ENCODE results near the gene MEF2B. TPM values are rescaled to one million over a fixed set of nuclear protein-coding genes. Genes with fewer than 3 reads are reported as not detected.
A peak's percentile ranks its signal among the peaks of the same experiment; 100 is the strongest.
"Not testable (repeated sequence)": the region's sequence is repeated elsewhere in the genome, so short reads cannot be mapped to it uniquely, and the experiment has no call there.

MEF2B gene
- total RNA-seq, 3 donors from 2014 or later: 1.5 to 3.0 (median 2.5) TPM

GRCh38 chr19:19155495-19156219, 14.4 kb downstream of the MEF2B start:
- no peak for DNase-seq
- TF ChIP-seq CTCF (IDR thresholded peaks at IDR 0.05): no peak
- no peaks in the 10 kb centered on the region for H3K9me3 ChIP-seq
- peak; percentile 60 for ATAC-seq
- intact Hi-C loops (cut with DNase I, micrococcal nuclease): no loop called here
- no peaks in the 10 kb centered on the region for H3K4me1 ChIP-seq (ENCODE audit: low read depth)
- H3K36me3 ChIP-seq (ENCODE audit: low read depth): no peaks in the 10 kb centered on the region
- H3K4me3 ChIP-seq: no peak overlapping the region

GRCh38 chr19:19154768-19155494, 15.1 kb downstream of the MEF2B start:
- H3K4me3 ChIP-seq: no peak overlapping the region
- H3K36me3 ChIP-seq (ENCODE audit: low read depth): no peaks in the 10 kb centered on the region
- no peak for DNase-seq
- H3K9me3 ChIP-seq: no peaks in the 10 kb centered on the region
- intact Hi-C loops (cut with DNase I, micrococcal nuclease): no loop called here
- H3K4me1 ChIP-seq (ENCODE audit: low read depth): no peaks in the 10 kb centered on the region
- peak; percentile 19 for ATAC-seq
- TF ChIP-seq CTCF (IDR thresholded peaks at IDR 0.05): no peak

GRCh38 chr19:19152668-19153384, 17.2 kb downstream of the MEF2B start:
- Histone ChIP-seq H3K4me1 (ENCODE audit: low read depth) (no peaks in the 10 kb centered on the region), H3K4me3 (no peak overlapping the region), H3K9me3 (no peaks in the 10 kb centered on the region), H3K36me3 (ENCODE audit: low read depth) (no peaks in the 10 kb centered on the region)
- intact Hi-C loops (cut with DNase I, micrococcal nuclease): no loop called here
- DNase-seq (no peak), ATAC-seq (no peak)
- no peak for TF ChIP-seq CTCF (IDR thresholded peaks at IDR 0.05)

- ATAC-seq: peak; percentile 22
- DNase-seq: no peak
- Histone ChIP-seq H3K9me3 (no peaks in the 10 kb centered on the region), H3K36me3 (ENCODE audit: low read depth) (no peaks in the 10 kb centered on the region), H3K4me3 (no peak overlapping the region), H3K4me1 (ENCODE audit: low read depth) (no peaks in the 10 kb centered on the region)
- intact Hi-C loops (cut with DNase I, micrococcal nuclease): no loop called here
- TF ChIP-seq CTCF (IDR thresholded peaks at IDR 0.05): no peak
These were observed 18.6 kb downstream of the MEF2B start for GRCh38 chr19:19151418-19151817.

GRCh38 chr19:19149435-19149834, 20.6 kb downstream of the MEF2B start:
- ATAC-seq: no peak
- intact Hi-C loops (cut with DNase I, micrococcal nuclease): no loop called here

GRCh38 chr19:19148504-19148903, 21.6 kb downstream of the MEF2B start:
- H3K36me3 ChIP-seq (ENCODE audit: low read depth); H3K4me1 ChIP-seq (ENCODE audit: low read depth); intact Hi-C loops (cut with DNase I, micrococcal nuclease); H3K9me3 ChIP-seq; H3K4me3 ChIP-seq; ATAC-seq; DNase-seq: not testable (repeated sequence)

More at GRCh38 chr19:19149435-19149834, 20.6 kb downstream of the MEF2B start:
- DNase-seq: no peak
- no peaks in the 10 kb centered on the region for H3K9me3 ChIP-seq
- no peak overlapping the region for H3K4me3 ChIP-seq
- H3K36me3 ChIP-seq (ENCODE audit: low read depth): no peaks in the 10 kb centered on the region
- no peaks in the 10 kb centered on the region for H3K4me1 ChIP-seq (ENCODE audit: low read depth)
- TF ChIP-seq CTCF (IDR thresholded peaks at IDR 0.05): no peak

Measured in mucosa of descending colon (tissue), 3 donors.